ENCODE data around the gene KRTAP12-1.

Gene KRTAP12-1

DNA sequence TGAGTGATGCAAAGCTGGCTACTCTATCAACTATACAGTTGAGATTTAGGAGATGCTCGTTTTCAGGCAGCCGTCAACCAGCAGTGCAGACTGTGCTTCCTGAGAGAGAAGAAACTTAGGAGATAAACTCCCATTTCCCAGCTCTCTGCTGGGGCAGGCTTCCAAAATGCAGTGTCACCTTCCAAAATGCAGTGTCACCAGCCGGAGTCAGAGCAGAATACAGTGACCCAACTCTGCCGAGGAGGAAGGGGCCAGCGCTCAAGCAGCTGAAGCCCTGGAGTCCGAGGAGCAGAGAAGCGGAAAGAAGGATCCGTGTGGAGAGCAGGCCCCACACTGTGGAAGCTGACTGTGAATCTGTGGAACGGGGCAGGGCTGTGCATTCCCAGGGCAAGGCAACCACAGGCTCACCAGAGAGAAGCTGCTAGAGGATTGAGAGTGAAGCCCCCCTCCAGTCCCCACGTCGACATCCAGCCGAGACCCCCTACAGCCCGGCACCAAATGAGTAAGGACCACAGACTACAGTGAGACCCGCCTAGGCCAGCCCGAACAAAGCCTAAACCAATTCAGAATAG lies 703 bp upstream of the KRTAP12-1 start:
- no peaks in the 10 kb centered on the region for H3K9me3 ChIP-seq
- DNase-seq: no peak
- no peaks in the 10 kb centered on the region for H3K4me1 ChIP-seq
- no peak overlapping the region for H3K4me3 ChIP-seq (ENCODE audit: low read depth, low read length)
- no peaks in the 10 kb centered on the region for H3K36me3 ChIP-seq
- peaks cover 60% of the 10 kb centered on the region for H3K27me3 ChIP-seq
- TF ChIP-seq, protein P1, sequence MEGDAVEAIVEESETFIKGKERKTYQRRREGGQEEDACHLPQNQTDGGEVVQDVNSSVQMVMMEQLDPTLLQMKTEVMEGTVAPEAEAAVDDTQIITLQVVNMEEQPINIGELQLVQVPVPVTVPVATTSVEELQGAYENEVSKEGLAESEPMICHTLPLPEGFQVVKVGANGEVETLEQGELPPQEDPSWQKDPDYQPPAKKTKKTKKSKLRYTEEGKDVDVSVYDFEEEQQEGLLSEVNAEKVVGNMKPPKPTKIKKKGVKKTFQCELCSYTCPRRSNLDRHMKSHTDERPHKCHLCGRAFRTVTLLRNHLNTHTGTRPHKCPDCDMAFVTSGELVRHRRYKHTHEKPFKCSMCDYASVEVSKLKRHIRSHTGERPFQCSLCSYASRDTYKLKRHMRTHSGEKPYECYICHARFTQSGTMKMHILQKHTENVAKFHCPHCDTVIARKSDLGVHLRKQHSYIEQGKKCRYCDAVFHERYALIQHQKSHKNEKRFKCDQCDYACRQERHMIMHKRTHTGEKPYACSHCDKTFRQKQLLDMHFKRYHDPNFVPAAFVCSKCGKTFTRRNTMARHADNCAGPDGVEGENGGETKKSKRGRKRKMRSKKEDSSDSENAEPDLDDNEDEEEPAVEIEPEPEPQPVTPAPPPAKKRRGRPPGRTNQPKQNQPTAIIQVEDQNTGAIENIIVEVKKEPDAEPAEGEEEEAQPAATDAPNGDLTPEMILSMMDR (IDR thresholded peaks at IDR 0.05; ENCODE audit: low read depth, low read length): no peak

DNA sequence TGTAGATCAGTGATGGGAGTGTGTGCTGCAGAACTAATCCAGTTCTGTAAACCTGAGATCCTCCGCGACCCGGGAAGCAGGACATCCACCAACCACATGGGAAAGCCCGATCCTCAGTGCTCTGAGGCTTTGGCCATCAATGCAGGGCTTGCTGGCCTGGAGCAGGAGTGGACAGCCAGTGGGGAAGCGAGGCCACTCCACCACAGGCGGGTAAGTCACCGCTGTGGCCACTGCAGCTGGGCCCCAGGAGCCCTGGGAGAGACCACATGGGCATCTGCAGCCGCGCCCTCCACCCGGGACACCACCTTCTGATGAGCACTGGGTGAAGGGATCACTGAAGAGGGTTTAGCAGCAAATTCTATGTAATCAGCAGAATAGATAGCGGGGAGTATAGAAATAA lies 811 bp downstream of the KRTAP12-1 start:
- Histone ChIP-seq H3K9me3 (no peaks in the 10 kb centered on the region), H3K36me3 (no peaks in the 10 kb centered on the region), H3K4me1 (no peaks in the 10 kb centered on the region), H3K4me3 (ENCODE audit: low read depth, low read length) (no peak overlapping the region), H3K27me3 (peaks cover 63% of the 10 kb centered on the region)
- TF ChIP-seq, protein P1 (IDR thresholded peaks at IDR 0.05; ENCODE audit: low read depth, low read length): no peak
- no peak for DNase-seq

DNA sequence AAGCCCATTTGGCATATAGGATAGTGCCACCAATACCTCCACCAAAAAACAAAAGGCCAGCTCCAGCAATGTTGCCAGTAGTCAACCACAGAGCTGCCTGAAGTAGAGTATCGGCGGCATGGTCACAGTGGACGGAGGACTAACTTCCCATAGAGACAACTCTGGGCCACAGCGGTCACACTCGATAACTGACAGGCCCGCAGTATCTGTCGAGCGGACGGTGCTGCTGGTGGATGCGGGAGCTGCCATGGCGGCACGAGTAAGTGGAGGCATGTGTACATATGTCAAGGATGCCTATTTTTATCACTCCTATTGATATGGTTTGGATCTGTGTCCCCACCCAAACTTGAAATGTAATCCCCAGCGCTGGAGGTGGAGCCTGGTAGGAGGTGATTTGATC lies 4.1 kb downstream of the KRTAP12-1 start:
- H3K27me3 ChIP-seq: peaks cover 45% of the 10 kb centered on the region
- TF ChIP-seq, protein P1 (IDR thresholded peaks at IDR 0.05; ENCODE audit: low read depth, low read length): no peak

DNA sequence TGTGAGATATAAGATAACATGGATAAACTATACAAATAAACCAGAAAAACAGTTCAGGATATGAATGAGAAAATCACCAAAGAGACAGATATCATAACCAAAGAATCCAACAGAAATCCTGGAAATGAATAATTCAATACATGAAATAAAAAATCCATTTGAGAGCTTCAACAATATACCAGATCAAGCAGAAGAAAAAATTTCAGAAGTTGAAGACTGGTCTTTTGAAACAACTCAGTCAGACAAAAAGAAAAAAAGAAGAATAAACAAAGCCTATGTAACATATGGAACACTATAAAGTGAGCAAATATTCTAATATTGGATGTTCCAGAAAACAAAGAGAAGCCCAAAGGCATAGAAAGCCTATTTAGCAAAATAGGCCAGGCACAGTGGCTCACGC lies 10.1 kb downstream of the KRTAP12-1 start:
- no peak for DNase-seq
- Histone ChIP-seq H3K9me3 (no peaks in the 10 kb centered on the region), H3K36me3 (no peaks in the 10 kb centered on the region)

More for the DNA sequence above, 4.1 kb downstream of the KRTAP12-1 start:
- Histone ChIP-seq H3K36me3 (no peaks in the 10 kb centered on the region), H3K9me3 (no peaks in the 10 kb centered on the region), H3K4me1 (no peaks in the 10 kb centered on the region), H3K4me3 (ENCODE audit: low read depth, low read length) (no peak overlapping the region)
- no peak for DNase-seq

DNA sequence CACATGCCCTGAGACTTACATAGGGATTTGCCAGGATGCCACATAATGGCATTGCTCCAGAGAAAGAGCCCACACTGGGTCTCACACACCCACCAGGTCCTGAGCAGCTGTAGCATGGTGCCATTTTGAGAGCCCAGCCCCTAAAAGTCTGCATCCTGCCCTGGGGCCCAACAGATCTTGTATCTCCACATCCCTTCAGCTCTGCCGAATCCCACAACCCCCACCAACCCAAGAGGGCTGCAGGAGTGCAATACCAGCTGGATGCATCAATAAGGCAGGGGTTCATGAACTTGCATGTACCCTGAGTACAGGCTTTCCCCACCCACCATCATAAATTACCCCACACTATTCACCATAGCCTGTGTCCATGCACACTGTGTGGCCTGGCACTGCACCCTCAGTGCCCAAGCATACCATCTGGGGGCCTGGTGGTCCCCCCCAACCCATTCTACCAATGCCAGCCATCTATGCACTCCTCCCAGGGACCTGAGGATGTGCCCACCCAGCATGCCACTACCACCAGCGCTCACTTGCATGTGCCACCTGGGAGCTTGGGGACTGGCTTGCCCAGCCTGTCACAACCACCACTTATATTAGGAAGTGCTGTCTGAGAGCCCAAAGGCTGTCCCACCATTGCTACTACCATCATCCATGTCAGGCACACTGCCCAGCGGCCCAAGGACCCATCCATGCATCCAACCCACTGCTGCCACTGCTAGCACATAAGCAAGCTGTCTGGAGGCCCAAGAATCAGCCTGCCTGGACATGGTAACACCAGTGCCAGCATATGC lies 11.1 kb downstream of the KRTAP12-1 start:
- Histone ChIP-seq H3K27me3 (peaks cover 2% of the 10 kb centered on the region), H3K9me3 (no peaks in the 10 kb centered on the region), H3K4me1 (no peaks in the 10 kb centered on the region), H3K4me3 (ENCODE audit: low read depth, low read length) (no peak overlapping the region), H3K36me3 (no peaks in the 10 kb centered on the region)
- TF ChIP-seq, protein P1 (IDR thresholded peaks at IDR 0.05; ENCODE audit: low read depth, low read length): no peak
- no peak for DNase-seq

More for the DNA sequence above, 10.1 kb downstream of the KRTAP12-1 start:
- peaks cover 12% of the 10 kb centered on the region for H3K27me3 ChIP-seq
- TF ChIP-seq, protein P1 (IDR thresholded peaks at IDR 0.05; ENCODE audit: low read depth, low read length): no peak
- H3K4me3 ChIP-seq (ENCODE audit: low read depth, low read length): no peak overlapping the region
- H3K4me1 ChIP-seq: no peaks in the 10 kb centered on the region

DNA sequence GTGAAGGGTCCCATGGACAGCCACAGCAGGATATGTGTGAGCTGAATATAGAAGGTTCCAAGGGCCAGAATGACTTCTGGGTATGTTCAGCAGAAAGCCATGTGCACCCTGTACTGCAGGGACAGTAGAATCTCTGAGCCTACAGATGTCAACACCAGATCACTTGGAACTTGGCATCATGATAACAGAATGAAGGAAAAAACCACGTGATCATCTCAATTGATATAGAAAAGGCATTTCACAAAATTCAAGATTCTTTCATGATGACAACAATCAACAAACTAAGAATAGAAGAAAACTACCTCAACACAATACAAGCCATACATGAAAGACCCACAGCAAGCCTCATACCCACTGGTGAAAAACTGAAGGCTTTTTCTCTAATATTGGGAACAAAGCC lies 14.4 kb downstream of the KRTAP12-1 start:
- H3K9me3 ChIP-seq: no peaks in the 10 kb centered on the region
- DNase-seq: no peak
- H3K36me3 ChIP-seq: no peaks in the 10 kb centered on the region
- H3K27me3 ChIP-seq: no peaks in the 10 kb centered on the region
- TF ChIP-seq, protein P1 (IDR thresholded peaks at IDR 0.05; ENCODE audit: low read depth, low read length): no peak
- H3K4me1 ChIP-seq: no peaks in the 10 kb centered on the region
- no peak overlapping the region for H3K4me3 ChIP-seq (ENCODE audit: low read depth, low read length)

Data from BE2C (cell line).